Stomach (tissue), 4 donors: Measurements from ENCODE around the gene TNFRSF25.

Experiments used
- CTCF ChIP-seq, 7 experiments: fragments of 450-650 bp in 4 of 7; fragments of 200-600 bp in 3 of 7; sonication (generic) in 3 of 7; IDR thresholded peaks; one replicate each; pipeline ENCODE4 v1.5.1; 2016 to 2019; ENCODE audit warnings: antibody characterized with exemption in 7 of 7, control low read depth in 2 of 7, mild to moderate bottlenecking in 1 of 7
- EP300 ChIP-seq: sonication (generic); formaldehyde crosslinking; IDR thresholded peaks from one replicate; pipeline ENCODE4 v1.6.1; 2017; ENCODE audit warnings: antibody characterized with exemption
- POLR2A ChIP-seq, 4 donors: fragments of 450-650 bp; IDR thresholded peaks; one replicate each; pipeline ENCODE4 v1.6.1; 2016; ENCODE audit warnings: antibody characterized with exemption in 4 of 4, control low read depth in 2 of 4, mild to moderate bottlenecking in 1 of 4, moderate library complexity in 1 of 4
- POLR2AphosphoS5 ChIP-seq, 3 donors: sonication (generic); formaldehyde crosslinking; IDR thresholded peaks; one replicate each; pipeline ENCODE4 v1.6.1; 2016; ENCODE audit warnings: antibody characterized with exemption in 3 of 3

- TF ChIP-seq CTCF (IDR thresholded peaks at IDR 0.05) (no peak), POLR2A (IDR thresholded peaks at IDR 0.05) (no peak), EP300 (no peak), POLR2AphosphoS5 (IDR thresholded peaks at IDR 0.05) (no peak)
Measured at GRCh38 chr1:6466023-6466422, at the start of gene TNFRSF25.
